Stimulated activated CD4-positive, alpha-beta T cell treated with anti-CD3 and anti-CD28 coated beads, Interleukin-1b, Interleukin-23, amount 100 ng/mL, for 24 hours (primary cell): ENCODE results near the gene ASCC3.

ENCODE experiments used
- DNase-seq, 4 experiments: peaks; one replicate each; pipeline ENCODE4 v3.0.0-alpha.2; 2020; ENCODE audit warnings: low read depth in 4 of 4, low spot score in 1 of 4

Gene ASCC3

GRCh38 chr6:100612094-100612493 lies 269.0 kb downstream of the ASCC3 start:
- no peak for DNase-seq

- no peak for DNase-seq
These were observed 281.9 kb downstream of the ASCC3 start for GRCh38 chr6:100599088-100599770.

- no peak for DNase-seq
These were observed 285.7 kb downstream of the ASCC3 start for GRCh38 chr6:100595456-100595855.

GRCh38 chr6:100593522-100593921 lies 287.6 kb downstream of the ASCC3 start:
- no peak for DNase-seq

GRCh38 chr6:100592929-100593328 lies 288.2 kb downstream of the ASCC3 start:
- no peak for DNase-seq

- no peak for DNase-seq
These were observed 303.7 kb downstream of the ASCC3 start for GRCh38 chr6:100577425-100577824.

GRCh38 chr6:100575921-100576320 lies 305.2 kb downstream of the ASCC3 start:
- DNase-seq, result no peak

- DNase-seq, result no peak
These were observed 306.3 kb downstream of the ASCC3 start for GRCh38 chr6:100574836-100575235.

- DNase-seq, result no peak
These were observed 308.0 kb downstream of the ASCC3 start for GRCh38 chr6:100573166-100573565.

GRCh38 chr6:100568255-100568654 lies 312.9 kb downstream of the ASCC3 start:
- no peak for DNase-seq

- DNase-seq, result no peak
These were observed 314.6 kb downstream of the ASCC3 start for GRCh38 chr6:100566563-100566962.

- DNase-seq, result no peak
These were observed 315.6 kb downstream of the ASCC3 start for GRCh38 chr6:100565439-100566104.

- DNase-seq, result no peak
These were observed 321.3 kb downstream of the ASCC3 start for GRCh38 chr6:100559859-100560258.

- no peak for DNase-seq
These were observed 326.9 kb downstream of the ASCC3 start for GRCh38 chr6:100554228-100554627.

- no peak for DNase-seq
These were observed 327.9 kb downstream of the ASCC3 start for GRCh38 chr6:100553243-100553642.

- DNase-seq, result no peak
These were observed 331.5 kb downstream of the ASCC3 start for GRCh38 chr6:100549406-100550167.

- DNase-seq, result no peak
These were observed 343.0 kb downstream of the ASCC3 start for GRCh38 chr6:100538086-100538485.

GRCh38 chr6:100518588-100518987 lies 362.5 kb downstream of the ASCC3 start:
- DNase-seq, result no peak

GRCh38 chr6:100517633-100518032 lies 363.5 kb downstream of the ASCC3 start:
- DNase-seq, result no peak

- DNase-seq, result no peak
These were observed 364.0 kb downstream of the ASCC3 start for GRCh38 chr6:100517106-100517505.

GRCh38 chr6:100514660-100515059 lies 366.5 kb downstream of the ASCC3 start:
- no peak for DNase-seq

GRCh38 chr6:100512203-100512862 lies 368.8 kb downstream of the ASCC3 start:
- DNase-seq, result no peak
